ENCODE data around the gene ADD1. TPM values are rescaled to one million over a fixed set of nuclear protein-coding genes. Genes with fewer than 3 reads are reported as not detected.

The ADD1 gene
- total RNA-seq, 1 experiment from 2014 or later, result 163 TPM

DNA sequence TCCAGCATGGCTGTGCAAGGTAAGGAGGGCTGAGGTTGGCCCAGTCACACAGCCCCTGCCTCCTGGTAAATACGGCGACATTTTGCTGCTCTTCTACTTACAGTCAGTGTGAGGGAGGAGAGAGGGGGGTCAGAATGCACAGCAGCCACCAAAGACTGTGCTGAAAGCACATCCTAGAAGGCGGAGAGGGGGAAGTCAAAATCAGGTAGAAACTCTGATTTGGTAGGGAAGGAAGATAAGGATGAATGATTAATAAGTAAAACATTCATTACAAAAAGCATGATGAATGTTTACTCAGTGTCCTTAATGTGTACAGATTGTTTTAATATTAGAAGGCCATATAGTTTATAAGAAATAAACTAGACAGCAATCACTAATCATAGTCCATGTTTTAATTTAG is 57.5 kb downstream of the ADD1 start:
- H3K79me1 ChIP-seq (ENCODE audit: insufficient read depth, low read depth, low read length, poor library complexity, severe bottlenecking), result no peaks in the 10 kb centered on the region
- H4K8ac ChIP-seq (replicated peaks; ENCODE audit: insufficient read length, low read depth, low read length), result no peak overlapping the region
- no peak overlapping the region for H4K91ac ChIP-seq (ENCODE audit: insufficient read length, low read depth, low read length)
- H2AFZ ChIP-seq (ENCODE audit: low read length), result no peak overlapping the region
- no peaks in the 10 kb centered on the region for H3K27me3 ChIP-seq (ENCODE audit: insufficient read depth, low read length)
- Mint-ChIP-seq H3K4me3 (no peak overlapping the region), H3K36me3 (ENCODE audit: insufficient read depth in 1 of 3, low read depth in 3 of 3) (peaks cover 35 to 86% (median 75%) of the 10 kb centered on the region in 3 experiments; a peak in 6 of 7 replicates), H3K9me3 (no peaks in the 10 kb centered on the region), H3K27ac (peak overlapping the region in 1 of 3 experiments; percentile 74; a peak in 2 of 7 replicates), H3K4me1 (no peaks in the 10 kb centered on the region), H3K27me3 (ENCODE audit: low read depth) (no peaks in the 10 kb centered on the region)
- no peak overlapping the region for H3K4ac ChIP-seq (ENCODE audit: low read depth, low read length)
- H3K23me2 ChIP-seq (ENCODE audit: insufficient read length, low read depth, low read length, poor library complexity, severe bottlenecking), result no peaks in the 10 kb centered on the region
- no peak overlapping the region for H2BK12ac ChIP-seq (ENCODE audit: insufficient read length, low read depth, low read length)
- no peak overlapping the region for H3K18ac ChIP-seq (ENCODE audit: insufficient read length, low read depth, low read length)
- TF ChIP-seq, protein P1, sequence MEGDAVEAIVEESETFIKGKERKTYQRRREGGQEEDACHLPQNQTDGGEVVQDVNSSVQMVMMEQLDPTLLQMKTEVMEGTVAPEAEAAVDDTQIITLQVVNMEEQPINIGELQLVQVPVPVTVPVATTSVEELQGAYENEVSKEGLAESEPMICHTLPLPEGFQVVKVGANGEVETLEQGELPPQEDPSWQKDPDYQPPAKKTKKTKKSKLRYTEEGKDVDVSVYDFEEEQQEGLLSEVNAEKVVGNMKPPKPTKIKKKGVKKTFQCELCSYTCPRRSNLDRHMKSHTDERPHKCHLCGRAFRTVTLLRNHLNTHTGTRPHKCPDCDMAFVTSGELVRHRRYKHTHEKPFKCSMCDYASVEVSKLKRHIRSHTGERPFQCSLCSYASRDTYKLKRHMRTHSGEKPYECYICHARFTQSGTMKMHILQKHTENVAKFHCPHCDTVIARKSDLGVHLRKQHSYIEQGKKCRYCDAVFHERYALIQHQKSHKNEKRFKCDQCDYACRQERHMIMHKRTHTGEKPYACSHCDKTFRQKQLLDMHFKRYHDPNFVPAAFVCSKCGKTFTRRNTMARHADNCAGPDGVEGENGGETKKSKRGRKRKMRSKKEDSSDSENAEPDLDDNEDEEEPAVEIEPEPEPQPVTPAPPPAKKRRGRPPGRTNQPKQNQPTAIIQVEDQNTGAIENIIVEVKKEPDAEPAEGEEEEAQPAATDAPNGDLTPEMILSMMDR (conservative IDR thresholded peaks at IDR 0.05), result no peak
- no peak overlapping the region for H2AK5ac ChIP-seq (ENCODE audit: insufficient read length, low read length)
- no peaks in the 10 kb centered on the region for H3K9me3 ChIP-seq (ENCODE audit: control insufficient read depth, low read depth, low read length)
- H4K20me1 ChIP-seq (ENCODE audit: control insufficient read depth, insufficient read depth, insufficient read length), result no peaks in the 10 kb centered on the region
- no peak overlapping the region for H3T11ph ChIP-seq (ENCODE audit: low read length)
- H2BK20ac ChIP-seq (ENCODE audit: low read depth, low read length, poor library complexity, severe bottlenecking), result no peak overlapping the region
- no peak overlapping the region for H3K56ac ChIP-seq (ENCODE audit: insufficient read length, low read depth, low read length)
- no peak overlapping the region for H2BK5ac ChIP-seq (ENCODE audit: insufficient read length, low read length)
- no peak overlapping the region for H3K9ac ChIP-seq (ENCODE audit: extremely low read depth, insufficient read length, low read length)
- H3K27ac ChIP-seq (ENCODE audit: insufficient read length, low read depth, low read length), result no peak overlapping the region
- H2BK120ac ChIP-seq (ENCODE audit: low read depth, low read length, poor library complexity, severe bottlenecking), result no peak overlapping the region
- H3K14ac ChIP-seq (ENCODE audit: insufficient read depth, low read length), result no peak overlapping the region
- H3K79me2 ChIP-seq (ENCODE audit: insufficient read depth, low read length), result no peaks in the 10 kb centered on the region
- no peaks in the 10 kb centered on the region for H3K4me1 ChIP-seq (ENCODE audit: insufficient read depth, low read length)
- H2BK15ac ChIP-seq (ENCODE audit: low read depth, low read length), result no peak overlapping the region
- WGBS (ENCODE audit: extremely low coverage, insufficient read length, low lambda C conversion rate), result no CpG with 5 or more reads among the region's 3 CpGs
- no peak for DNase-seq
- no peak overlapping the region for H3K23ac ChIP-seq (ENCODE audit: insufficient read length, low read depth, low read length)
- no peak overlapping the region for H4K5ac ChIP-seq (ENCODE audit: insufficient read length, low read depth, low read length)
- H3K4me2 ChIP-seq (ENCODE audit: insufficient read depth, insufficient read length, low read length), result no peak overlapping the region
